HepG2 (cell line): Measurements from ENCODE around the gene UCKL1. TPM values are rescaled to one million over a fixed set of nuclear protein-coding genes. Genes with fewer than 3 reads are reported as not detected.

ENCODE experiments used
- ATF3 ChIP-seq: sonication (generic); formaldehyde crosslinking; IDR thresholded peaks from 2 replicates; pipeline ENCODE4 v1.4.0; 2020; ENCODE audit warnings: missing genetic modification reagents
- ATM ChIP-seq: fragments of 450-650 bp; IDR thresholded peaks from 2 replicates; pipeline ENCODE4 v1.7.1; 2017; ENCODE audit warnings: mild to moderate bottlenecking, borderline replicate concordance
- BRCA1 ChIP-seq: sonication (generic); formaldehyde crosslinking; IDR thresholded peaks from 2 replicates; pipeline ENCODE4 v1.4.0; 2020; ENCODE audit warnings: missing genetic modification reagents
- FOXO1 ChIP-seq: sonication (generic); formaldehyde crosslinking; IDR thresholded peaks from 2 replicates; pipeline ENCODE4 v1.4.0; 2020; ENCODE audit warnings: missing genetic modification reagents
- HMG20B ChIP-seq: conservative IDR thresholded peaks from 2 replicates; pipeline ENCODE4 v1.6.1; 2016; ENCODE audit warnings: missing genetic modification reagents, missing compliant biosample characterization
- PRDM15 ChIP-seq: sonication (generic); formaldehyde crosslinking; IDR thresholded peaks from 2 replicates; pipeline ENCODE4 v1.4.0; 2020; ENCODE audit warnings: missing genetic modification reagents
- SATB2 ChIP-seq: sonication (generic); formaldehyde crosslinking; IDR thresholded peaks from 2 replicates; pipeline ENCODE4 v1.5.0; 2020; ENCODE audit warnings: missing genetic modification reagents
- TBX2 ChIP-seq: sonication (generic); formaldehyde crosslinking; IDR thresholded peaks from 2 replicates; pipeline ENCODE4 v1.5.0; 2020; ENCODE audit warnings: missing genetic modification reagents, mild to moderate bottlenecking, borderline replicate concordance
- TRIM24 ChIP-seq: sonication (generic); formaldehyde crosslinking; IDR thresholded peaks from 2 replicates; pipeline ENCODE4 v1.8.0; 2022; ENCODE audit warnings: mild to moderate bottlenecking, missing genetic modification reagents
- U2AF2 ChIP-seq: fragments of 200-400 bp; formaldehyde crosslinking; IDR thresholded peaks from 2 replicates; pipeline ENCODE4 v1.6.1; 2017; ENCODE audit warnings: low read depth, mild to moderate bottlenecking, low read length
- ZBTB38 ChIP-seq: sonication (generic); formaldehyde crosslinking; IDR thresholded peaks from 2 replicates; pipeline ENCODE4 v1.5.1; 2020; ENCODE audit warnings: mild to moderate bottlenecking, missing genetic modification reagents
- ZMAT5 ChIP-seq: sonication (generic); formaldehyde crosslinking; IDR thresholded peaks from 2 replicates; pipeline ENCODE4 v1.5.0; 2020; ENCODE audit warnings: mild to moderate bottlenecking, low read depth, missing genetic modification reagents, borderline replicate concordance
- ZNF296 ChIP-seq: sonication (generic); formaldehyde crosslinking; conservative IDR thresholded peaks from 2 replicates; pipeline ENCODE4 v1.5.0; 2020; ENCODE audit warnings: mild to moderate bottlenecking, missing genetic modification reagents
- ZNF3 ChIP-seq: IDR thresholded peaks from 2 replicates; pipeline ENCODE4 v1.7.0; 2017; ENCODE audit warnings: inconsistent platforms
- ZNF362 ChIP-seq: sonication (generic); formaldehyde crosslinking; IDR thresholded peaks from 2 replicates; pipeline ENCODE4 v1.4.0; 2020; ENCODE audit warnings: missing genetic modification reagents, mild to moderate bottlenecking, borderline replicate concordance
- ZNF660 ChIP-seq: sonication (generic); formaldehyde crosslinking; IDR thresholded peaks from 2 replicates; pipeline ENCODE4 v1.5.1; 2020; ENCODE audit warnings: mild to moderate bottlenecking, low read depth, missing genetic modification reagents, borderline replicate concordance
- ZNF776 ChIP-seq: sonication (generic); formaldehyde crosslinking; IDR thresholded peaks from 2 replicates; pipeline ENCODE4 v1.4.0; 2020; ENCODE audit warnings: mild to moderate bottlenecking, missing genetic modification reagents
- ZUFSP ChIP-seq: sonication (generic); formaldehyde crosslinking; IDR thresholded peaks from 2 replicates; pipeline ENCODE4 v1.9.0; 2021; ENCODE audit warnings: missing genetic modification reagents, mild to moderate bottlenecking, borderline replicate concordance
- polyA plus RNA-seq, 8 experiments: library from polyadenylated mRNA; depleted of rRNA in 3 of 8; stranded (reverse) in 7 of 8; unstranded in 1 of 8; fragments of >200 nt; fragmentation: Illumina TruSeq in 4 of 8; extraction: Trizol in 4 of 8; gene quantifications; 2 replicates each; pipeline versions ENCODE4 v1.2.1 to v1.2.3, GENCODE V29; 2011 to 2016; ENCODE audit warnings: low read depth in 4 of 8, missing spikeins in 1 of 8, mixed read lengths in 1 of 8; ENCODE audit not compliant: insufficient read depth in 1 of 8
- total RNA-seq, 5 experiments: library from RNA; depleted of rRNA; stranded (reverse); fragments of >200 nt; fragmentation: Illumina TruSeq; extraction: Trizol; gene quantifications; 2 replicates each; pipeline ENCODE4 v1.2.3, GENCODE V29; 2016; ENCODE audit warnings: low read depth in 1 of 5
- TF ChIP-seq, protein P1 (sequence below): sonication (generic); formaldehyde crosslinking; IDR thresholded peaks from 2 replicates; pipeline ENCODE4 v1.4.0; 2020; ENCODE audit warnings: mild to moderate bottlenecking, missing genetic modification reagents

Gene UCKL1
- total and polyA plus RNA-seq, 2 of the 13 experiments (the other 11 are each of a cell fraction or from before 2014, with no cell fraction given) = 50.2 to 126 TPM

- peak; percentile 96; the same call in 1 of the 2 replicates for TF ChIP-seq ZUFSP (CRISPR knock-in tag)
- TF ChIP-seq TBX2 (CRISPR knock-in tag) = peak; percentile 92
- no peak for TF ChIP-seq ZNF3
- no peak for TF ChIP-seq ATM
- no peak for TF ChIP-seq U2AF2
- TF ChIP-seq BRCA1 (CRISPR knock-in tag) = peak; percentile 75; the same call in 1 of the 2 replicates
- no peak; the same call in 1 of the 2 replicates for TF ChIP-seq ZNF660 (CRISPR knock-in tag)
- no peak for TF ChIP-seq TRIM24 (CRISPR knock-in tag)
- peak; percentile 74 for TF ChIP-seq ATF3 (CRISPR knock-in tag)
- no peak; the same call in 1 of the 2 replicates for TF ChIP-seq ZNF776 (CRISPR knock-in tag)
- 0 out of 2 replicates have a peak, but pooled peaks have one; percentile 53 for TF ChIP-seq ZMAT5
- TF ChIP-seq, protein P1, sequence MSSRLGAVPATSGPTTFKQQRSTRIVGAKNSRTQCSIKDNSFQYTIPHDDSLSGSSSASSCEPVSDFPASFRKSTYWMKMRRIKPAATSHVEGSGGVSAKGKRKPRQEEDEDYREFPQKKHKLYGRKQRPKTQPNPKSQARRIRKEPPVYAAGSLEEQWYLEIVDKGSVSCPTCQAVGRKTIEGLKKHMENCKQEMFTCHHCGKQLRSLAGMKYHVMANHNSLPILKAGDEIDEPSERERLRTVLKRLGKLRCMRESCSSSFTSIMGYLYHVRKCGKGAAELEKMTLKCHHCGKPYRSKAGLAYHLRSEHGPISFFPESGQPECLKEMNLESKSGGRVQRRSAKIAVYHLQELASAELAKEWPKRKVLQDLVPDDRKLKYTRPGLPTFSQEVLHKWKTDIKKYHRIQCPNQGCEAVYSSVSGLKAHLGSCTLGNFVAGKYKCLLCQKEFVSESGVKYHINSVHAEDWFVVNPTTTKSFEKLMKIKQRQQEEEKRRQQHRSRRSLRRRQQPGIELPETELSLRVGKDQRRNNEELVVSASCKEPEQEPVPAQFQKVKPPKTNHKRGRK (CRISPR knock-in tag) = peak; percentile 32; the same call in 1 of the 2 replicates
- no peak for TF ChIP-seq ZNF362 (CRISPR knock-in tag)
- TF ChIP-seq ZBTB38 = peak; percentile 78
- peak; percentile 72 for TF ChIP-seq FOXO1 (CRISPR knock-in tag)
- peak; percentile 74 for TF ChIP-seq PRDM15 (CRISPR knock-in tag)
- peak; percentile 84 for TF ChIP-seq SATB2 (CRISPR knock-in tag)
- TF ChIP-seq ZNF296 (CRISPR knock-in tag) = 0 out of 2 replicates have a peak, but pooled peaks have one; percentile 67
- peak; percentile 49 for TF ChIP-seq HMG20B
Observed at GRCh38 chr20:63978319-63979228, 22.4 kb upstream of the UCKL1 start (continued).
